Measurements from ENCODE around the gene NPAS4.
"Not testable (repeated sequence)": the region's sequence is repeated elsewhere in the genome, so short reads cannot be mapped to it uniquely, and the experiment has no call there.

Gene NPAS4

DNA sequence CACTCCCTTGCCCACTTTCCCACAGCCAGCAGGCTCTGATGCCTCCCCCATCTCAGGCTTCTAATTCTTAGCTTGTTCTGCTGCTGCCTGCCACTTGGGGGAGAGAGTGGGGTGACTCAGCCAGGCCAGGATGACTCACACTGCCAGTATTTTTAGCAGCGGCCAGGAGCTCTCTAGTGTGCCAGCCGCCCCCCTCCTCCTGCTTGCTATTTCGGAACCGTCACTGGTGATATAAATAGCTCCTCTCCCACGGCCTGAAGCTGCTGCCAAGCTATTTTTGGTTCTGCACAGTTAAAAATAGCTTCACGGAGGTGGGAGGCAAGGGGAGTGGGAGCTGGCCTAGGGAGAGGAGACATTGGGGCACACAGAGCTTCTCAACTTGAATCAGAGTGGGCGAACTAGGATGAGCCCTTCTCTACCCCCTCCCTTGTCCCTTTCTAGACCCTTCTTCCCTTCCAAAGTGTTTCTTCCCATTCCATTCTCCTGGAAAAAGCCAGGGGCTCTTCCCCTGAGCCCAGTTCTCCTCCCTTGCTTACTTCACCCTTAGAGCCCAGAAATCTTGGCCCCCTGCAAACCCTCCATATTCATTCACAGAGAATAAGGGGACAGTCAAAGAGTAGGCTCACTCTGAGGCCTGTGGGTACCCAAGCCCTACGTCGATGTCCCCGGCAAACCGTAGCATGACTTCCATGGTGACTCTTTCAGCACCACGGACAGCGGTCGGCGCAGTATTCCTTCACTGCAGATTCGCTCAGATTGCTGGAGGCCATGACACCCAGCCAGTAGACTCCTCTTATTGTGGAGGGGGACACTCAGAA, 2.5 kb upstream of the NPAS4 start:
- peak; percentile 89 for DNase-seq

DNA sequence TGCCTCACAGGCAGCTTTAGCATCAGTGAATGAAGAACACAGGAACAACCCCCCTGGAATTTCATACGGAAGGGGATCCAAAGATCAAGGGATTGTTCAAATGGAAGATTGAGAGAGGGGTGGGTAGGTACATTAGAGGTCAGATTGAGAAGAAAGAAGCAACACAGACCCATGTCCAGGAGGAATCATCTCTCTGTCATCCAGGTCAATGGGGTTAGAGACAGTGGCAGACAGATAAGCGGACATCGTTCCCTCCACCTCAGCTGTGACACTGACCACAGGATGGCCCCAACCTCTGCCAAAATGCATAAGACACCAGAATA, 1.9 kb upstream of the NPAS4 start:
- DNase-seq = no peak

DNA sequence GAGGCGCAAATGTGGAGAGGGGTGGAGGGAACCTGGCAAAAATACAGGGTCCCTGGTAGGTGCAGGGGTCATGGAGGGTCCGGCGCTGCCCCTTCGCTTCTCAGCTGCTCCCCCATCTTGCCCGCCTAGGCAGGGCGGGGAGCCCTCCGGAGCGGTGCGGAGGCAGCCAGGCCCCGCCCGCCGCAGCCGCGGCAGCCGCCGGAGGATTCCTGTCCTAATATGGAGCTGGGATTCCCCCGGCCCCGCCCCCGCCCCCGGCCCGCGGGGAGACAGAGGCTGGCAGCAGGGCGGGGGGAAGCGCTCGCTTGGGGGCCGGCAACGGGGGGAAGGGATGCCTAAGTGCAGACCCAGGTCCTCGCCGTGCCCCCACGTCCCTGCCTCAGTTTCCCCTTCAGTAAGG, 1.0 kb upstream of the NPAS4 start:
- peak; percentile 37 for DNase-seq

DNA sequence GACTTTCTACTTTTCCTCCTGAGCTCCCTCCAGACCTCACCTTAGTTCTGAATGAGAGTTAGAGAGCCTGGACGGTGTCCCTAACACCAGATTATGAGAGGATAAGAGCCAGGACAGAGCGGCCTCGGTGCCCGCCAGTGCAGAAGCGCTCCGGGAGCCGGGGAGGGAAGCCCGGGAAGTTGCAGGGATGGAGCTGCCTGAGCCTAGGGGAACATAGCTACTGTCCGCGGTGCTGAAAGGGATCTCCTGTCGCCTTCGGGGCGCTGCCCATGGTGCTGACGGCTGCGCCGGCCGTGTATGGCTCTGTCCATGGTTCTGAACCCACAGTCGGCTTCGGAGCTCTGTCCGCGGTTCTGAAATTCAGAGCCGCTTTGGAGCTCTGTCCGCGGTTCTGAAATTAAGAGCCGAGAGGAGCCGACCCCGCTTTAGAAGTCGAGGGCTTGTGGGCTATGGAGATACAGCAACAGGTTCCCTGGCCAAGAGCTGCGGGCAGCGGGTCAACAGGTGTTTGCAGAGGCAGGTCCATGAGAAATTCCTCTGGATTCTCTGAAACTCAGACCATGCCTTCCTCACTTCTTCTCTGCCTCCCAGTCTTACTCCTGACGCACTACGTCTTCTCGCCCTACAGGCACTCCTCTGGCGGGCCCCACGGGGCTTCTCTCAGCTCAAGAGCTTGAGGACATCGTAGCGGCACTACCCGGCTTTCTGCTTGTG, 814 bp downstream of the NPAS4 start:
- no peak for DNase-seq

DNA sequence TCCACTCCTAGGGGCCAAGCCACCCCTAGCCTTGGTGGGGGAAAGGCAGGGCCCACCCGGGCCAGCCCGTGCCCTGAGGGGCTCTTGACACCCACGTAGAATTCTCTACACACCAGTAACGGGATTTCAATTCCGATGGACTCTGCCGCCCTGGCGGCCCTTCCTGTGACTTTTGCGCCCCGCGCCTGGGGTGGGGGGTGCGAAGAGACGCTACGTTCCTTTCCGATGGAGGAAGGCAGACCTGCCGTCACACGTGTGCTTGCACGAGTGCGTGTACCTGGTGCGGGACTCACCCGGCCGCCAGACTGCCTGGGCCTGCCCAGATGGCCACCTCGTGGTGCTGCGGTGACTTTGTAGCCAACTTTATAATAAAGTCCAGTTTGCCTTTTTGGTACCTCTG, 5.5 kb downstream of the NPAS4 start:
- DNase-seq = no peak

DNA sequence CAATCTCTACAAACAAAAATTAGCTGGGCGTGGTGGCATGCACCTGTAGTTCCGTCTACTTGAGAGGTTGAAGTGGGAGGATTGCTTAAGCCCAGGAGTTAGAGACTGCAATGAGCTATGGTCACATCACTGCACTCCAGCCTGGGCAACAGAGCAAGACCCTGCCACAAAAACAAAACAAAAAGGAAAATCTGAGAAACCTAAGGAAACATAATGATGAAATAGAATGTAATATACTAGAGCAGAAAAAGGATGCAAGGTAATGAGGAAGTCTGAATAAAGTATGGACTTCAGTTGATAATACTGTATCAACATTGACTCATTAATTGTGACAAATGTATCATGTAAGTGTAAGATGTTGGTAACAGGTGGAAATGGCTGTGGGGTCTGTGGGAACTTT, 8.1 kb downstream of the NPAS4 start:
- no peak for DNase-seq

DNA sequence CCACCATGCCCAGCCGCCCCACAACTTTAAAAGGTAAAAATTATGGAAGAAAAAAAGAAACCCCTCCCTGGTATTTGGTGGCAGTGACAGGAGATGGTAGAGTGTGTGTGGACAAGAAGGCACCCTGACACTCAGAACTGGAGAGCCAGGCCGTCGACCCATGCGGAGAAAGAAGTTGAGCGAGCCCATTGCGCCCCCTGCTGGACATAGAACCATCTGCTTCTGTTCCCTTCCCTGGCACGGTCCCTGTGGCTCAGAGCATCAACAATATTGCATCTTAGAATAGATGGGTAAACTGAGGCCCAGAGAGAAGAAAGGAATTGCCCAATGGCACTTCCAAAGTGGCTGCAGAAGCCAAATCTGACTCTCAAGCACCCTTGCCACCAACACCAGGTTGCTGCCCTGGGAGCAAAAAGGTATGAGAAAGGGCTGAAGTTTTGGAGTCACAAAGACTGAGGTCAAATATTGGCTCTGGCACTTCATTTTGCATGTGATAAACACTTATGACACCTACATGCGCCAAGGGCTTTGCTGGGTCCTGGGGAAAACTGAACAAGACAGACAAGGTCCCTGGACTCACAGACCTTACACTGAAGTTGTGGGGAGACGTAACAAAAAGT, 9.3 kb downstream of the NPAS4 start:
- DNase-seq = peak; percentile 64

DNA sequence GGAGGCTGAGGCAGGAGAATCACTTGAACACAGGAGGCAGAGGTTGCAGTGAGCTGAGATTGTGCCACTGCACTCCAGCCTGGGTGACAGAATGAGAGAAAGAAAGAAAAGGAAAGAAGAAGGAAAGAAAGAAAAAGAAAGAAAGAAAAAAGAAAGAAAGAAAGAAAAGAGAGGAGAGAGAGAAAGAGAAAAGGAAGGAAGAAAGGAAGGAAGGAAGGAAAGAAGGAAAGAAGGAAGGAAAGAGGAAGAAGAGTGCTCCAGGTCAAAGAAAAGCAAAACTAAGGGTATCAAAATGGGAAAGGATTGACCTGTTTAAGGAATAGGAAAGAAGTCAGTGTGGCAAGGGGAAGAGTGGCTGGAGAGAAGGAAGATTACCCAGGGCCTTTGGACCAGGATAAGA, 10.5 kb downstream of the NPAS4 start:
- DNase-seq = not testable (repeated sequence)

DNA sequence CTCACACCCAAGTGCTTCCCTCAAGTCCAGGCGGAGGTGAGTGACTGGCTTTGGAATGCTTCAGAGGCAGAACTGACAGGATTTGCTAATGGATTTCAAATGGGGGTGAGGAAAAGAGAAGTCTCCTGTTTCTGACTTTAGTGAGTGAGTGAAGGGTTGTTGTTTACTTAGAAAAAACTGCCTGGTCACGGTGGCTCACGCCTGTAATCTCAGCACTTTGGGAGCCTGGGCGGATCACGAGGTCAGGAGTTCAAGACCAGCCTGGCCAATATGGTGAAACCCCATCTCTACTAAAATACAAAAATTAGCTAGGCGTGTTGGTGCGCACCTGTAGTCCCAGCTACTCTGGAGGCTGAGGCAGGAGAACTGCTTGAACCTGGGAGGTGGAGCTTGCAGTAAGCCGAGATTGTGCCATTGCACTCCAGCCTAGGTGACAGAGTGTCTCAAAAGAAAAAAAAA, 11.1 kb downstream of the NPAS4 start:
- DNase-seq = not testable (repeated sequence)

DNA sequence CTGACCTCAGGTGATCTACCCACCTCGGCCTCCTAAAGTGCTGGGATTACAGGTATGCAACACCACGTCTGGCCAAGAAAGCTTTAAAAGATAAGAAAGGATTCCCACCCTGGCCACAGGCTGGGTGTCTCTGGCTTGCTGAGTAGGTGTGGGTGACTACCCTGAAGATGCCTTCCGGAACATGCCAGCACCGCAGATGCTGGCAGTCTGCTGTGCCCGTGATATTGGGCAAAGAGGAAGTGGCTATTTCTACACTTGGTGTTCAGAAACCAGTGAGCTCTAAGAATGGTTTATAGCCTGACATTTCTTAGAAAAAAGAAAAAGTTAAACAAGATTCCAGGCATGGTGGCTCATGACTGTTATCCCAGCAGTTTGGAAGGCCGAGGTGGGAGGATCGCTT, 11.8 kb downstream of the NPAS4 start:
- DNase-seq = no peak

DNA sequence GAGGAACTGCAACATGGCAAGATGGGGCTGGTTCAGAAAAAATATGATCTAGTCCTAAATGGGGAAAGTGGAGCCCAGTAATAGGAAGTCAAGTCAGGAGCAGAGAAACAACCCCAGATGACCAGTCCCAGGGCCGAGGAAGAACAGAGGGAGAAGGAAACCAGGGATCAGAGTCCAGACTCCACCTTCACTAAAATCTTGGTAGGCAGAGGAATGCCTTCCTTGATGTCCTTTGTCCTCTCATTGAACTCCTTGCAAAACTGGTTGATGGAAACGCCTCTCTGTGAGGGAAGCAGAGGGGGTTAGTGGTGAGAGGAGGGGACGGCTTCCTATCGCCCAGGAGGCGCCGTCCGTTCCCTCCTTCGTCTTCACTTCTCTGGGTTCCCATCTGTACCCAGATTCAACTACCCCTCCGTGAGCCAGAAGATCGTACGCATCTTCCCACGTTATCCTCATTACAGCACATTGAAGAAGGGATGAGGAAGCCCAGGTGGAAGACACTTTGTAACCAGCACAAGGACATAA, 17.2 kb downstream of the NPAS4 start:
- peak; percentile 39 for DNase-seq

DNA sequence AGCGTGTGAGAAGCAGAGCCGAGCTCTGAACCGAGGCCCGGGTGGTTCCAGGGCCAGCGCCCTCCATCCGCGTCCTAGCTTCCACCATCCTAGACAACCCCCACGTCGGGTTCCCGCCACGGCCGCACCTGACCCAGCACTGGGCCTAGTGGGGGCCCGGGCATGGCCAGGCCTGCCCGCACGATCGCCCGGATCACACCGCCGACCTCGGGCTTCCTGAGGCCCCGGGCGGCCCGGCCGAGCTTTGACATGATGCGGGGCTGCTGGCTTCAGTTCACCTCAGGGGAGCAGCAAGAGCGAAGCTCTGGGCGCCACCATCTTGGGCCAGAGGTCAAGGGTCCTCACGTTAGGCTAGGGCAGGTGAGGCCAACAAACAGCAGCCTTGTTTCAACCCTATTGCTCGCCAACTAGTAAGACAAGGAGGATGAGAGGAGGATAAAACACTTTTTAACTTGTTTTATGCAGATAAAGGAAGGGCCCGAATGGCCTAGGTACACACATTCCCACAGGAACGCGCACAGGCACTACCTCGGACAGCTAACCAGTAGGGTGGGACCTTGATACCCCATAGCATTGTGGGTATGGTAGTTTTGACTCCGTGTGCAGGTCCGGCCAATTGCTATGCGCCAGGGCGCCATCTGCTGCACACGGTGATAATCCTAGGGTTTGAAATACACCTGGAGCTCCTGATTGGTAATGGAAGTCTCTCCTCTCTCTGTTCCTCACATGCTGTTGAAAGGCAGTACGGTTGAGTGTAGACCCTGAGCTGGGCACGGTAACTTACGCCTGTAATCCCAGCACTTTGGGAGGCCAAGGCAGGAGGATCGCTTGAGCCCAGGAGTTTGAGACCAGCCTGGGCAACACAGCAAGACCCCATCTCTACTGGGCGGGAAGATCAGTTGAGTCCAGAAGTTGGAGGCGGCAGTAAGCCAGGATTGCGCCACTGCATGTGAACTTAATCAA, 17.9 kb downstream of the NPAS4 start, which contains the start of gene MRPL11:
Gene MRPL11, minus strand, starts transcription at position 345 of the 963 bp plus-strand sequence. Its CDS starts 94 bp downstream, at position 251.
- peak; percentile 97 for DNase-seq

DNA sequence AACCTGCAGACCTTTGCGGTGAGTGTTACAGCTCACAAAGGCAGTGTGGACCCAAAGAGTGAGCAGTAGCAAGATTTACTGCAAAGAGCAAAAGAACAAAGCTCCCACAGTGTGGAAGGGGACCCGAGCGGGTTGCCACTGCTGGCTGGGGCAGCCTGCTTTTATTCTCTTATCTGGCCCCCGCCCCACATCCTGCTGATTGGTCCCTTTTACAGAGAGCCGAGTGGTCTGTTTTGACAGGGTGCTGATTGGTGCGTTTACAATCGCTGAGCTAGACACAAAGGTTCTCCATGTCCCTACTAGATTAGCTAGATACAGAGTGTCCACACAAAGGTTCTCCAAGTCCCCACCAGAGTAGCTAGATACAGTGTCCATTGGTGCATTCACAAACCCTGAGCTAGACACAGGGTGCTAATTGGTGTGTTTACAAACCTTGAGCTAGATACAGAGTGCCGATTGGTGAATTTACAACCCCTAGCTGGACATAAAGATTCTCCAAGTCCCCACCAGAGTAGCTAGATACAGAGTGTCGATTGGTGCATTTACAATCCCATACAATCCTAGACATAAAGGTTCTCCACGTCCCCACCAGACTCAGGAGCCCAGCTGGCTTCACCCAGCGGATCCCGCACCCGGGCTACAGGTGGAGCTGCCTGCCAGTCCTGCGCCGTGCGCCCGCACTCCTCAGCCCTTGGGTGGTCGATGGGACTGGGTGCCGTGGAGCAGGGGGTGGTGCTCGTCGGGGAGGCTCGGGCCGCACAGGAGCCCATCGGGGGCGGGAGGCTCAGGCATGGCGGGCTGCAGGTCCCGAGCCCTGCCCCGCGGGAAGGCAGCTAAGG, 19.5 kb downstream of the NPAS4 start:
- DNase-seq = not testable (repeated sequence)

DNA sequence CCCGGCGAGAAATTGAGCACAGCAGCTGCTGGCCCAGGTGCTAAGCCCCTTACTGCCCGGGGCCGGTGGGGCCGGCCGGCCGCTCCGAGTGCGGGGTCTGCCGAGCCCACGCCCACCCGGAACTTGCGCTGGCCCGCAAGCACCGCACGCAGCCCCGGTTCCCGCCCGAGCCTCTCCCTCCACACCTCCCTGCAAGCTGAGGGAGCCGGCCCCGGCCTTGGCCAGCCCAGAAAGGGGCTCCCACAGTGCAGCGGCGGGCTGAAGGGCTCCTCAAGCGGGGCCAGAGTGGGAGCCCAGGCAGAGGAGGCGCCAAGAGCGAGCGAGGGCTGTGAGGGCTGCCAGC, 20.1 kb downstream of the NPAS4 start:
- not testable (repeated sequence) for DNase-seq

DNA sequence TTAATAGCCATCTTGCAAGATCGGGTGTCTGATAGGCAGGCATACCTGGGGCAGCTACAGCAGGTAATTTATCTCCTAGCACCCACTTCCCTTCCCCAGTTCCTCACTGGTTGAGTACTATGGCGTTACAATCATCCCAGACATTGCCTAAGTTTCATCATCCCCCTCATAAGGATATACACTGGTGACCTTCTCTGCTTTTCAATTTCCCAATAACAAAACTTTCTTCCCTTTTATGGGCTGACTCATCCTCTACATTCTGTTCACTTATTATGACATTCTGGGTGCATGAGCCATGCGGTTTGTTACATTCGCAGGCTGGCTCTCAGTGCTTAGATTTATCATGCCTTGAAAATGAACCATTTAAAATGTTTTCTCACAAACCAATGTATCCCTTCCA, 22.8 kb downstream of the NPAS4 start:
- no peak for DNase-seq

DNA sequence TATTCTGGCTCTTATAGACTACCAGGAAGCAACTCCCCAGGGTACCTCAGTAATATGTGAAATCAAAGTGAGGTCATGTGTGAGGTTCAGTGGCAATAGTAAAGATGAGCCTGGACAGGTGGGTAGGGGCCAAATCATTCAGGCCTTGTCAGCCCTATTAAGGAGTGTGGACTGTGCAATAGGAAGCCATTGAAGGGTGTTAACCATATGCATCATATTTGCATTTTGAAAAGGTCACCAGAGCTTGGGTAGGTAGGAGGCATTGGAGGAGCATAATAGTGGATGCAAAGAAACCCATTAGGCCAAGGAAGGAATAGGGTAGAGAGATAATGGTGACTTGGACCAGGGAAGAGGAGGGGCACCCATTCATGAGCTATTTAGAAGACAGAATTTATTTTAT, 26.2 kb downstream of the NPAS4 start:
- no peak for DNase-seq

DNA sequence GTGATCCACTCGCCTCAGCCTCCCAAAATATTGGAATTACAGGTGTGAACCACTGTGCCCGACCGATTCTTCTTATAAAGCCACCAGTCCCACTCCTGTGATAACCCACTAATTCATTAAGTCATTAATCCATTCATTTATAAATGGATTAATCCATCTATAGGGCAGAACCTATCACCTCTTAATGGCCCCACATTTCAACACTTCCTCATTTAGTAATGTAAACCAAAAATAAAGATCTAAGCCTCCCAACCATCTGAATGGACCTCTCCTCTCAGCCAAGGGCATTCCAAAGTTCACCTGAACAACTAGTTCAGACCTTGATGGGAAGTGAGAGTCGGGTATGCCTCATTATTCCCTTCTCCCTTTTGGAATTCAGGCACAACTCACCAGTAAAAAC, 27.7 kb downstream of the NPAS4 start:
- DNase-seq = no peak

DNA sequence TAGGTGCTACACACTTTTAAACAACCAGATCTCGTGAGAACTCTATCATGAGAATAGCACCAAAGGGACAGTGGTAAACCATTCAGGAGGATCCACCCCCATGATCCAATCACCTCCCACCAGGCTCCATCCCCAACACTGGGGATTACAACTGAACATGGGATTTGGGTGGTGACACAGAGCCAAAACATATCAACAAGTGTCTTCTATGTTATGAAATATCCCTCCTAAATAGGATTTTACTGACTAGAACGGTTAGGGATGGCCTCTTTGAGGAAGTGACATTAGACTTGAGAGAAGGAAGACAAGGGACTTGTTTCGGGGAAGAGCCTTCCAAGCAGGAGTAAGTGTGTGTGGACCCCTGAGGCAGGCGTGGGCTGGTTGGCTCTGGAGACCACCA, 29.7 kb downstream of the NPAS4 start:
- no peak for DNase-seq

DNA sequence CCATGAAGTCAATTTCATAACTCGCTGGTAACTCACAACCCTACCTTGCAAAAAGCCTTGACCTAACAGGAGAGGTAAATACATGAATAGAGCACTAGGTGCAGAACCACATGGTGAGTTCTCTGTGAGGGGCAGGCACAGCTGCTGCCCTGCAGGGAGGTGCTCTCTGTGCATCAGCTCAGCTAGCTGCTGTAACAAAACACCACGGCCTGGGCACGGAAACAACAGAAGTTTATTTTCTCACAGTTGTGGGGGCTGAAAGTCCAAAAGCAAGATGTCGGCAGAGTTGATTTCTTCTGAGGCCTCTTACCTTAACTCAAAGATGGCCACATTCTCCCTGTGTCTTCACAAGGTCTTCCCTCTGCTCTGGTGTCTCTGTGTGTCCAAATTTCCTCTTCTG, 30.8 kb downstream of the NPAS4 start:
- DNase-seq = no peak

DNA sequence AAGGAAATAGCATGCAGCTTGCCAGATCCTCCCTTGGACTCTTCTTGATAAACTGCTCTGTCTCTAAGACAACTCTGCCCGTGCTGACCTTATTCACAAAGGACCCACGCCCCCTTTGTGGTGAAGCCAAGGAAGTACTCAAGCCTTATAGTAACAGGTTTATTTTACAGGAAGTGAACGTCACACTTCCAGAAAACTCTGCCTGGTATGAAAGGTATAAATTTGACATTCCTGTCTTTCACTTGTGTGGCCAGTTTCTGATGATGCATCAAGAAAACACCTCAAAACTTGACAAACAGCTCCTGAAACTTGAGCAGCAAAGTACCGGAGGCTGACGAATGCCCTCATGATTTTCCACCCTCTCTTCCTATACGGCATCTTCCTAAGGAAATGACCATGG, 33.4 kb downstream of the NPAS4 start:
- DNase-seq = peak; percentile 15

DNA sequence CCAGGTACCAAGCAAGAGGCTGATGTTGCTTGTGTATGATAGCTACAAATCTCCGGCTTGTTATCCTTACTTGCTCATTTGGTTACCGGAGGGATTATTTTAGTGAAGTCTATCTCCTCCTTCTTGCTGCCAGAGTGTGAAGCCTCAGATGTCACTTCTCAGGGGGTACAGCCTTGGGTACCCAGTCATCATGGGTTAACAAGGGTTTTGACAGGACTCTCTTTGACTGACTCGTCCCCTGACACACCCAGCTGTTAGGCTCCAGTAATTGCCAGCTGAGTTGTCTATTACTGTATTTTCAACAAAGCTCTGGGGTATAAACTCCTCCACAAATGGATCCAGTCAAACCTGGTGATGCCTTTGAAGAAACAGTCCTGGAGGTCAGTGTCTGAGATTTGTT, 34.0 kb downstream of the NPAS4 start:
- DNase-seq = no peak

DNA sequence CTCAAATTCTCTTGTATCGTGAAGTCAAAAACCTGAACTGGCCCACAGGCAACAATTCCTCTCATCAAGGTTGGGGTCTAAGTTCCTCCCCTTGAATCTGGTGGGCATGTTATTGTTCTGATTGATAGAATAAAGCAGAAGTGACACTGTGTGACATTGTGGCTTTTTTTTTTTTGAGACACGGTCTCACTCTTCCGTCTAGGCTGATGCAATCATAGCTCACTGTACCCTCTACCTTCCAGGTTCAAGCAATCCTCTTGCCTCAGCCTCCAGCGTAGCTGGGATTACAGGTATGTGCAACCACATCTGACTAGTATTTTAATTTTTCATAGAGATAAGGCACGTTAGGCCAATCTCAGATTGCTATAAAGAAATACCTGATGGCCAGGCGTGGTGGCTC, 37.0 kb downstream of the NPAS4 start:
- no peak for DNase-seq

All from NCI-H2227 treated with DMSO at 0.1 percent for 48 hours (cell line).